NCI-H2196 treated with DMSO at 0.1 percent for 48 hours (cell line): ENCODE measurements around the gene MTRF1.
A peak's percentile ranks its signal among the peaks of the same experiment; 100 is the strongest.

Experiments
- DNase-seq: peaks from one replicate; lab custom pipeline; 2025; ENCODE audit not compliant: unreplicated experiment; lab: John Stamatoyannopoulos, UW

Gene MTRF1, protein sequence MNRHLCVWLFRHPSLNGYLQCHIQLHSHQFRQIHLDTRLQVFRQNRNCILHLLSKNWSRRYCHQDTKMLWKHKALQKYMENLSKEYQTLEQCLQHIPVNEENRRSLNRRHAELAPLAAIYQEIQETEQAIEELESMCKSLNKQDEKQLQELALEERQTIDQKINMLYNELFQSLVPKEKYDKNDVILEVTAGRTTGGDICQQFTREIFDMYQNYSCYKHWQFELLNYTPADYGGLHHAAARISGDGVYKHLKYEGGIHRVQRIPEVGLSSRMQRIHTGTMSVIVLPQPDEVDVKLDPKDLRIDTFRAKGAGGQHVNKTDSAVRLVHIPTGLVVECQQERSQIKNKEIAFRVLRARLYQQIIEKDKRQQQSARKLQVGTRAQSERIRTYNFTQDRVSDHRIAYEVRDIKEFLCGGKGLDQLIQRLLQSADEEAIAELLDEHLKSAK

DNA sequence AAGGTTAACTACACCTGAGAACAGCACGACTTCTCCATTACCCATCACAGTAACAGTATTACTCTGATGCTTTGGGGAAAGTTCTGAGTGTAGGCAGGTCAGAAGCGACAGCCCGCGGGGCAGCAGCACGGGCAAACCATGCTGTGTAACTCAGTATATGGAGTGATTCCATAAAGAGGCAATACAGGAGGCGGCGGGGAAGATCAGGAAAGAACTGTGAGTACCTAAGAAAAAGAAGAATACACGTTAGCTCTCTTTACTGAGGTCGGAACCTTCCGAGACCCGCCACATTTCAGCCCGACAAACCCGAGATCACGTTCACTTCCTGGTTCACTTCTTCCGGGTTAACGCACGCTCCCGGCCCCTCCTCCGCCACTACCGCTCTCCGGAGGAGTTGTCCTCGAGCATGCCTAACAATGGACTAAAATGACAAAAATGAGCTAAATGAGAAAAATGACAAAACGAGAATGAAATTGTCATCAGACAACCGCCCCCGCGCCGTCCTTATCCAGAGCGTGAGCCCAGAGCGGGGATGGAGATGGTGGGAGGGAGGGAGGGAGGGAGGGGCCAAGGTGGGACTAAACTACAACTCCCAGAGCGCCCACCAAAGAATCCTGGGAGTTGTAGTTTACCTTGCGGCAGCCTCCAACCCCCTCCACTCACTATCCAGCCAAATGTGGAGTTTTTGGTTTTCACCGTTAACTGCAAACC is at the start of gene MTRF1:
MTRF1 (minus strand) TSS at position 316 of the 711 bp plus-strand sequence. CDS start 2,669 bp downstream, outside the sequence.
- peak; percentile 37 for DNase-seq

DNA sequence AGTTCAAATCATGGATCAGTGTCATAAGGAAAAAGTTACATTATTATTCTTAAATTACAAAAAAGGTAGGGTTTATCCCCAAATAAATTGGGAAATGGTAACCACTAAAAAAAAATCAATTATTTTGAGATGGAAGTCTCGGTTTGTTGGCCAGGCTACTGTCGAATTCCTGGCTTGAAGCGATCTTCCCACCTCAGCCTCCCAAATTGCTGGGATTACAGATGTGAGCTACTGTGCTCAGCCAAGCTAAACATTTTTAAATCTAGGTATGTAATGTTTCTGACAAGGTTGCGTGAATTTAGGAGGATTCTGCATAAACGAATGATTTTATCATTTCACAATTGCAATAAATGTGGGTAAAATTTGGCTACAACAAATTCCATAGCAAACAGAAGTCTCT is 49.7 kb upstream of the MTRF1 start:
- DNase-seq: no peak

DNA sequence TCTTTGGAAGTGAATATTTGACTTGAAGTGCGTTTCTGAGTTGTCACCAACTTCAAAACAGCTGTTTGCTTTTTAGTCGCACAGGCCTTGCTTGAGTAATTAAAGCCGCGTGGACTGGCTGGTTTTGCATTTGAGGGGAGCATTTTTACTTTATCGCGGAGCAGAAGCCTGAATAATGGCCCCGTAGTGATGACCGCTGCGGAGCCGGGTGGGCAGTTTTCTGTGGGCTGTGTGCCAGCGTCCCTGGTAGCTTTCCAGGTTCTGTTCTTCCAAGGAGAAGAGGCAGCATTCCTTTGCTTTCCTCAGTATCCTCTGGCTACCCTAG is 48.8 kb upstream of the MTRF1 start:
- no peak for DNase-seq

DNA sequence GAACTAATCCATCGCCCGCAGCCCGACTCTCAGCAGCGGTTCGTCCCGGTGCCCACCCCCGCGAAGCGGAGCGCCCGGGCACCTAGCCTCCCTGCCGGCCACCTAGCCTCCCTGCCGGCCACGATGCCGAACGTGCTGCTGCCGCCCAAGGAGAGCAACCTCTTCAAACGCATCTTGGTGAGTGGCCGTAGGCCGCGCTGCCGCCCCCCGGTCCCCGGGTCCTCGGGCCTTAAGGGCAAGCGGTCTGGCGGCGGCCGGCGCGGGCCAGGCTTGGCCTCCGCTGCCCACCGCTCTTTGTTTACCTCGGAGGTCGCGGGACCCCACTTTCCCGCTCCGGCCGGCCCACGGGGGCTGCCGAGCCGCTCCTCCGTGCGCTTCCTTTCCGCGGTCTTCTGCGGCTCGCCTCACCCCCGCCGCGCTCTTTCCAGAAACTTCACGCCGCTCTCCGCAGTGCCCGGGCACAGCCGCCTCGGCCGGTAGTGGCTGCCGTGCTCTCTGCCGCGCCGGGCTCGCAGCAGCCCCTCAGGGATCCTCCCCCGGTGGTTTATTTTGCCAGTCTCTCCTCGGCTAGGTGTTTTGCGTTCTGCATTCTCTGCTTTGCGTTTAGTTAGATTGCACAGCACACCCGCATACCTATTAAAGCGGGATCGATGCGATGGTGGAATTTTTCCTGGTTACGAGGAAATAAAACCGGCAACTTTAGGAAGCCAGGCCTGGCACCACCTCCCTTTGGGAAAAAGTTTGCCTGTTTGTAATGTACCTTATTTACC is 48.2 kb upstream of the MTRF1 start:
- DNase-seq: no peak

DNA sequence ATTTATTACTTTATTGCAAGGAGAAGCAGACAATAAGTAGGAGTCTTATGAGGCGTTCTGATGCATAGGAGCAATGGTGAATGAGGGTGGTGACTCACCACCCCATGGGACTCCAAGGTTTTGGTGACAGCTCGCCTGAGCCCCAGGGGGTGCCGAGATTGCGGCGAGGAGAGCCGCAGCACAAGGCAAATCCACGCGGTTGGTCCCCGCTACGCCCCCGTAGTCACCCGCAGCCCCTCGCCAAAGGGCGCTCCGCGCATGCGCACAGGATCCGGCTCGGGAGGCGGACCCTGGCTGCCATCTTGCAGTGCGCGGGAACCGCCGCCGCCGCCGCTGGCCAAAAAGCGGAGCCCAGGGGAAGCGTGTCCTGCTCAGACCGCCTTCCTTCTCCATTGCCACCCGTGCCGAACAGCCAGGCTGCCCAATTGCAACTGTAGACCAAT is 47.6 kb upstream of the MTRF1 start, which contains the start of gene NAA16:
NAA16 (plus strand) TSS at position 305 of the 443 bp plus-strand sequence. CDS start 262 bp downstream, outside the sequence.
- DNase-seq: peak; percentile 33

DNA sequence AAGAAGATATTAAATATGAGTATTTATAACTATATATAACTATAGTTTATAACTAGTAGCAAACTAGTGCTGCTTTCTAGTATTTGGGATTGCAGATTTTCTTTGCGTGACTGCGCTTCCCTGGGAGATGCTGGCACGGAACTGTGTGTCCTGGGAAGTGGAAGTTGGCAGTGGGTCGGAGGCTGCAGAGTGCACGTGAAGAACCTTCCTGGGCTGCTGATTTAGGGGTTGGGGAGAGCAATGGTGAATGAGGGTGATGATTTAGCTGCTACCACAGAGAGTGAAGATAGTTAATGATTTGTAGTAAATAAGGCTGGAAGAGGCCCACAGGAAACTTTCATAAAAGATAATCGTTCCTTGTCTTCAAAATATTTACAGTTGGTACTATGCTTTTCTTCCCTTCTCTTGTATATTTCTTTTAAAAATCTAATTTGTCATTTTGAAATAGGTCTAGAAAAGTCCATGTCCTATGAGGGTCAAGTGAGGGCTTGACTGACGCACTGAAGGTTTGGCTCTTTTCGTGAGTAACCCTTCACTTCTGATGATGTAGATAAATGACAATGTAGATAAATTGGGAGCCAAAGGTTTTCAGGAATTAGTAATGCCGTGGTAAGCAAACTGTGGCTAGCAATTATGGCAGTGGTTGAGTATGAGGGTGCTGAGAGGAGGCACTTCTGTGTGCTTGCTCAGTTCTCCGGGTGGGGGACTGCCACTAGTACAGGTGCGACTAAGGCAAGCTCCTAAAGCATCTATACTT is 44.7 kb upstream of the MTRF1 start:
- no peak for DNase-seq

DNA sequence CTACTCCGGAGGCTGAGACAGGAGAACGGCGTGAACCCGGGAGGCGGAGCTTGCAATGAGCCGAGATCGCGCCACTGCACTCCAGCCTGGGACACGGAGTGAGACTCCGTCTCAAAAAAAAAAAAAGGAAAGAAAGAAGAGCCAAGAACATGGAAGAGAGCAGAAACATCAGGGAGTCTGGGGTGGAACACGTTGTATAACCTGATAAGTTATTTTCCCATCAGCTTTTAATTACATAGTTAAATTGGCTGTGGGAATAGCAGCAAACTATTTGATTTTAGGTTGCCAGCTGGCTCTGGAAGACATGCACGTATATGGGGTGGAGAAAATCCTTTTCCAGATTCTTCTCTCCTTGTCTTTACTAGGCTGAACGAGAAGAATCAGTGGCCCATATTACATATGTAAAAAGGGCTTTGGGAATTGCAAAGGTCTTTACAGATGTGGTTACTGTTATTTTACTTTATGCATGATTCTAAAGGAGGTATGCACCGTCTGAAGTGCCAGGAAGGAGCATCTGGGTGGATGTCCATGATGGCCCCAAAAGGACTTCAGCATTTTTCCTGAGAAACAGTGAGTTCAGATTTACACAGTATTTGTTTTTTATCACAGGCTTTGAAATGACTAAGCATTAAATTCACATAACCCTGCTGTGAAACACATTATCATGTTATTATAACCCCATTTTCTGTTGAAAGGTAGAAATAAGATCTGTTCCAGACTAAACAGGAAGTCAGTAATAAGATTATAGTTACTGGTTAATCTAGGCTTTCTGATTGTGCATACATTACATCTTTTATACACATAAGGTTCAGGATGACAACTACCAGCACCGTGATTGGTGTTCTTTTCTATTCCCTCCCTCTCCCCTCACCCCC is 43.1 kb upstream of the MTRF1 start:
- no peak for DNase-seq

DNA sequence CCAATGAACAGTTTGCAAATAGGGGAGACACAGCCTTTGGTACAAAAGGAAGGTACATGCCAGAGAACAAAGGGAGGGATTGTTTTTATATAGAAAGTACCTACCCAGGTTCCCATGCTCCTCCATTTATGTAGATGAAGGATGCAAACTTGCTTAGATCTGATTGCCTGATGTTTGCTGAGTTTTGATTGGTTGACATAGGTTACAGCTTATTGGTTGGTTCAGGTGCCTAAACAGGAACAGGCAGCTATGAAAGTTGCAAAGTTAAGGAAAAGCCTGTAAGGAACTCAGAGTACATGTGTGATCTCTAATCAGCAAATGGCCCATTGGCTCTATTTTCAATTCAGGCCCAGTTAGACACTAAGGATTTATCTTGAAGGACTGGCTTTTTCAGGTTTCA is 41.2 kb upstream of the MTRF1 start:
- no peak for DNase-seq

DNA sequence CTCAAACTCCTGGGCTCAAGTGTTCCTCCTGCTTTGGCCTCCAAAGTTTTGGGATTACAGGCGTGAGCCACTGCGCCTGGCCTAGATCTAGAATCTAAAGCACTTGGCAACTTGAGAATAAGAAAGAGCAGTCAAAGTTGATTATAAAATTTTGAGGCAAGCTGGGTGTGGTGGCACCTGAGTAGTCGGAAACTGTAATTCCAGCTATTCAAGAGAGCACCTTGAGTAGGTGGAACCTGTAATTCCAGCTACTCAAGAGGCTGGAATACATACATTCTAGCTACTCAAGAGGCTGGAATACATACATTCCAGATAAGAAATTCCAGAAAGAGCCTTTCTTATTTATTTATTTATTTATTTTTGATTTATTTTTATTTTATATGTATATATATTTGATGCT is 39.4 kb upstream of the MTRF1 start:
- DNase-seq: no peak

DNA sequence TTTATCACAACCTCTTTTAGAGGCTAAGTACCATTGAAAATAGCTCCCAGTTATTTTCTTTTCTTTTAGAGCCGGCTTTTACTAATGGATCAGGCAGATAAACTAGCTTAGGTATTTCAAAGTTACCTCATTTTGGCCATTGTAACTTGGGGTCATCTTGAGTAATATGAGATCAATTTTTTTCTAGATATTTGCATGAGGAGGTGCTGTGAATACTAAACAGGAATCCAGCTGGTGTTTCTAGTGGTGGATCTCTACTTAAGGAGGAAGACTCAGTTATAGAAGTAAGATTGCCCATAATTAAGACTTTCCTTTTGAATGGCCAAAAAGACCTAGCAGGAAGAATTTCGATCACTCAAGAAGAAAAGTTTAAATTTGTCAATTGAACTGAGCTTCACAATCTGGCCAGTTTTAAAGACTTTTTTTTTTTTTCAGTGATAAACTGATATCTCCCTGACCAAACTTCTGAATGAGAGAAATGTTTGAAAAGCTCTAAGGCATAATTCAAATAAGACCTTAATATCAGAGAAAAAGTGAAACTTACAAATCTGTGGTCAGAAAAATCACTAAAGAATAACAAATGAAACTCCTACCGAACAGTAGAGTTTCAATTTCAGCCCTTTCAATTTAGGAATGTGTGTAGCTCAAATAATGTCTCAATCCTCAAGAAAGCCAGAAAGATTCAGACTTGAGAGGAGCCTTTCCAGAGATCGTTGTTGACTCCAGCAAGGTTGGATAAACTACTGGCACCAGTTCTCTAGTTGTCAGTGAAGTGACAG is 36.1 kb upstream of the MTRF1 start:
- no peak for DNase-seq

DNA sequence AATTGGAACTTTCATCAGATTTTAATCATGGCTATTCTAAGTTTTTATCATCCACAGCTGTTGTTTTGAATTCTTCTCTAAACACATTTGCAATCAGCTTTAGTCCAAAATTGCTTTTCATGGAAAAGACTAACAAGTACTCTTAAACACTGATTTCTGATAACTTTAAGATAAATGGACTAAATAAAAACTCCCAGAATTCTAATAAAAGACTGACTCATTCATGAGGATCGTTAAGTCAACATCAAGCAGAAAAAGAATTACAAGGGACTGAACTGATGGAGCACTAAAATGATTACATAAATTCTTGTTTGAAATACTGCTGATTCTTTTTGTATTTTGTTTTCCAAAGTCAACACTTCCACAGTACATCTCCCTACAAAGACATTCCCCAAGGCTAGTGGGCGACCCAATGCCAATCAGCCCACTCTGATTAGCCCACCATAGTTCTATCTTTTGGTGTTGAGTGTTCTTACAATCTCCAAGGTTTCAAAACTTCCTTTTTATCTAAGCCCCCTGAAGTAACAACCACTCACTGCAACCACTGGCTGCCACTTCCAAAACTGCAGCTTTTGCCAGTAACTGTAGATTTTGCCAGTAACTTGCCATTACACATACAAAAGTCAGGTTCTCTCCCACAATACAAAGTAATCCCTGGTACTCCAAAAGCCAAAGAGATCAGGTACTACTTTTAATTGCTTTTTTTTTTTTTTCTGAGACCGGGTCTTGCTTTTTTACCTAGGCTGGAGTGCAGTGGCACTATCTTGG is 33.7 kb upstream of the MTRF1 start:
- DNase-seq: no peak

DNA sequence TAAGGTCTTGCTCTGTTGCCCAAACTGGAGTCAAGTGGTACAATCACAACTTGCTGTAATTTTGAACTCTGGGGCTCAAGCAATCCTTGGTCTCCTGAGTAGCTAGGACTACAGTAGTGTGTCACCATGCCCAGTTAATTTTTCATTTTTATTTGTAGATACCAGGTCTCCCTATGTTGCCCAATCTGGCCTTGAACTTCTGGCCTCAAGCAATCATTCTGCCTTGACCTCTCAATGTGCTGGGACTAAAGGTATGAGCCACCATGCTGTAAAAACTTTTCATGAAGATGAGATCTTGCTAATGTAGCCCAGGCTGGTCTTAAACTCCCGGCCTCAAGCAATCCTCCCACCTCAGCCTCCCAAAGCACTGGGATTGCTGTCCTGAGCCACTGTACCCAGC is 32.6 kb upstream of the MTRF1 start:
- DNase-seq: no peak

DNA sequence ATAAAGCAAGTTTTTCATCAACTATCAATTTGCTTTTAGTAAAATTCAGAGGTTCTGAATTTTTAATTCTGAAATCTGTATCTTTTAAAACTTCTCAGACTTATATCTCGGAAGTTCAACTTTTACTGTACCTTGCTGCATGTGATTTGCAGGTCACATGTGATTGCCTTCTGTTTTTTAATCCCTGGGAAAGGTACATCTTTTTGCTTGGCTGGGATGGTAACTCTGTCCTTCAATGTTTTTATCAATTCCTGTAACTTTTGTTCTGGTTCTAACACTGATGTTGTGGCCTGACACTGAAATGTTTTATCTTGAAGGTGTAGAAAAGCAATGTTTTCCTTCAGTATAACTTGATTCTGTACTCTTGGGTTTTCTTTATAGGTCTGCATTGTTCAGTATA is 31.5 kb upstream of the MTRF1 start:
- no peak for DNase-seq

DNA sequence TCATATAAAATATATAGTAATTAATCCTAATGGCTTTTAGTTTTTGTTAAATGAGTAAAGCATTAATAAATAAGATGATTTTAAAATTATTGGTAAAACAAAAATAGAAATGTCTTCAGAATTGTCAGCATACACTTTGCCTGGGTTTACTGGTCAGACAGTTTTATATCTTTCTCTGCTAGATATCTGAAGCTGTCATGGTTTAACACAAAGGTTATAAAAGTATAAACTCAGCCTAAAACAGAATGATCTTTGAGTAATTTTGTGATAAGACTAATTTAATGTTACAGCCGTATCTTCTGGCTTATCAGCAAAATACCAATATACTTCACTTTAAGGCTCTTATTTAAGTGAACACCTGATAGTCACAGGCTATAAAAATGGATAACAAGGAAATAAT is 29.9 kb upstream of the MTRF1 start:
- no peak for DNase-seq

DNA sequence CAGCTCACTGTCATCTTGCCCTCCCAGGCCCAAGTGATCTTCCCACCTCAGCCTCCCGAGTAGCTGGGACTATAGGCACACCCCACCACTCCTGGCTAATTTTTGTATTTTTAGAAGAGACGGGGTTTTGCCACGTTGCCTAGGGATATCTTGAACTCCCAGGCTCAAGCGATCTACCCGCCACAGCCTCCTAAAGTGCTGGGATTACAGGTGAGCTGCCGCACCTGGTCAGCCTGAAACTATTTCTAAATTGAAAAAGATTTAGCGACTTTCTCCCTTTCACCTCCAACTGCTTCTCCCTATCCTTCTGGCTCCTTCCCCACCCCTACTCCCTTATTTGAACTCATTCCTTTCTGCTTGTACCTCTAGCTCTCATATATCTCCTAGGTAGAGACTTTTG is 27.9 kb upstream of the MTRF1 start:
- no peak for DNase-seq

DNA sequence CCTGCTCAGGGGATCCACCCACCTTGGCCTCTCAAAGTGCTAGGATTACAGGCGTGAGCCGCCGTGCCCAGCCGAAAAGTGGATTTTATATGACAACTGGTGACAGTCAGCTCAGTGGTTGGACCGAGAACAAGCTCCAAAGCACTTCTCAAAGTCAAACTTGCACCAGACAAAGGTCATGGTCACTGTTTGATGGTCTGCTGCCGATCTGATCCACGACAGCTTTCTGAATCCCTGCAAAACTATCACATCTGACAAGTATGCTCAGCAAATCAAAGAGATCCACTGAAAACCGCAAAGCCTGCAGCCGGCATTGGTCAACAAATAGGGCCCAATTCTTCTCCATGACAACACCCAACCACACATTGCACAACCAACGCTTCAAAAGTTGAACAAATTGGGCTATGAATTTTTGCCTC is 26.1 kb upstream of the MTRF1 start:
- DNase-seq: no peak

DNA sequence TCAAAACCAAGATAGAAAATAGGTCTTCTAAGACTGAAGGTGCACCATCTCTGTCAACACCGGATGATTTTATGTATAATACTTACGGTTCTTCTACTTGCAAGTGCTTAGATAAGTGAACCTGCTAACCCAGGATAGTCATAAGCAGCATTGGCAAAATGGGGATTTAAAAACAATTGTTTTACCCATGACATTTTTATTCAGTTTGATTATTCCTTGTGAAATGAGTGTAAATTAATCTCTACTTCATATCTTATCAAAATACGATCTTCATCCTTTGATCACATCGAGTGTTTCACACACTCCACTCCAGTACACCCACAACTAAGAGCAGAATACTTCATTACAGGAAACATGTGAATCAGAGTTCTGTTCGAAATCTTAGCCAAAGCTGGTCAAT is 23.0 kb upstream of the MTRF1 start:
- DNase-seq: no peak

DNA sequence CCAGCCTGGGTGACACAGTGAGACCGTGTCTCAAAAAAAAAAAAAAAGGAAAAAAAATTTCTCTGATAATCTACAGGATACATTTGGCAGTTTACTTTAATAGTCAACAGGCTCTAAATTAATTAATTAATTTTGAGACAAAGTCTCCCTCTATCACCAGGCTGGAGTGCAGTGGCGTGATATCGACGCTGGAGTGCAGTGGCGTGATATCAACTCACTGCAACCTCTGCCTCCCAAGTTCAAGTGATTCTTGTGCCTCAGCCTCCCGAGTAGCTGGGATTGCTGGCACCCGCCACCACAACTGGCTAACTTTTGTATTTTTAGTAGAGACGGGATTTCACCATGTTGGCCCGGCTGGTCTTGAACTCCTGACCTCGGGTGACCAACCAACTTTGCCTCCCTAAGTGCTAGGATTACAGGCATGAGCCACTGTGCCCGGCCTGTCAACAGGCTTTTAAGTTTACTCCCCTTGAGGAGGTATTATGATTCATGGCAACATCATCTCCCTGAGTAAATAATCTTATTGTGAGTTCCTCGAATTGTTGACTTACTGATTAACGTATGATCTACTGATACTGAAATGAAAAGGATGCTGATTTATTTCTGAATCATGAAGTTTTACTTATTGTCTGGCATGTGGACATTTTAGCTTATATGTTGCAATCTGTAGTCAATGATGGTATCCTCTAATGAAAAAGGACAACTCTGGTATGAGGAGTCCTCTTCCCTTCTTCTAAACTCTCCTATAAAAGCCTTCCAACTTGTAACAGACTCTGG is 21.3 kb upstream of the MTRF1 start:
- DNase-seq: no peak
